Body of pancreas (tissue), 4 donors: Measurements from ENCODE around the gene SLC6A13.

Experiments used
- CTCF ChIP-seq, 7 experiments: fragments of 450-650 bp in 4 of 7; fragments of 200-600 bp in 3 of 7; sonication (generic) in 3 of 7; IDR thresholded peaks; one replicate each; pipeline ENCODE4 v1.5.1; 2016 to 2019; ENCODE audit warnings: antibody characterized with exemption in 7 of 7
- POLR2A ChIP-seq, 3 donors: fragments of 450-650 bp; IDR thresholded peaks; one replicate each; pipeline ENCODE4 v1.6.1; 2016; ENCODE audit warnings: antibody characterized with exemption in 3 of 3, mild to moderate bottlenecking in 2 of 3

GRCh38 chr12:218221-218620 is 44.4 kb downstream of the SLC6A13 start:
- TF ChIP-seq CTCF (IDR thresholded peaks at IDR 0.05) (no peak), POLR2A (IDR thresholded peaks at IDR 0.05) (no peak)
